Measurements from ENCODE around the gene MARCHF10.

DNA sequence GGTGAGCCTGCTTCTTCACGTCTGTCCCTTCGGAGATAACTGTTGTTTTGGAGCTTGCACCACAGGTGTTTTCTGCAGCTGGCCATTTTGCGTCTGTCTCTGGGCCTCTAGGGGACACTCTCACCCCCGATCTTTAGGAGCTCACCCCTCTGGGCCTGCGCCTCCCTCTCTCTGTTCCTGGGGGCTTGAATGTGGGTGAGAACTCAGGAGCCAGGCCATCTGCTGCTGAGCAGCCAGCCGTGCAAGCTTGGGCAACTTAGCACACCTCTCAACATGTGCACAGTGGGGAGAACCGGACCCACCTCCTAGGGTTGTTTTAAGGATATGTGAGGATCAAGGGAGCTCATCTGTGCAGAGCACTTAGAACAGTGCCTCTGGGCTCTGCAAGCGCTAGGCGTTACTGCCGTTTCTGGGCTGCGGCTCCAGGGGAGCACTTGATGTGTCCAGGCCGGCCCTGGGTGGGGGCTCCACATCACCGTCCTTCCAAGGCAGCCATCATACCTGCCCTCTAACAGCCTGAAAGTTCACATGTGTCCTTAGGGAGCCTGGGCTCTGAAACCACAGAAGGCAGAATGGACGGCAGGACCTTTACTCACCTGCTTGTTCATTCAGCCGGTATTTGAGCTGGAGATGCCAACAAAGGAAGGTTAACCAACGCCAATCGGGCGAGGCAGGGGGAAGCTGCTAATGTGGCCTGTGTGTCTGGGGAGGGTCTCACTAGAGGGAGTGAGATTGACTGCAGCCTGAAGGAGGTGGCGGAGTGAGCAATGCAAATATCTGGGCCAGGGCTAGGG is 114.3 kb downstream of the MARCHF10 start:
- no peak for TF ChIP-seq DNMT1 (IDR thresholded peaks at IDR 0.05)
- no peak for TF ChIP-seq ZNF121 (CRISPR knock-in tag; conservative IDR thresholded peaks at IDR 0.05)
- no peak for TF ChIP-seq SIN3A (IDR thresholded peaks at IDR 0.05; ENCODE audit: borderline replicate concordance in 2 of 2, control insufficient read depth in 1 of 2, low read depth in 2 of 2, low read length in 2 of 2)
- no peak for TF ChIP-seq RNF2 (IDR thresholded peaks at IDR 0.05)
- no peak for TF ChIP-seq NRF1 (conservative IDR thresholded peaks at IDR 0.05 in 1 of 2, IDR thresholded peaks at IDR 0.05 in 1 of 2)
- TF ChIP-seq ATF1 (CRISPR knock-in tag; IDR thresholded peaks at IDR 0.05), result no peak
- TF ChIP-seq ATF1 (tag; IDR thresholded peaks at IDR 0.05), result no peak
- TF ChIP-seq MCM7 (IDR thresholded peaks at IDR 0.05), result no peak
- TF ChIP-seq, protein P1, sequence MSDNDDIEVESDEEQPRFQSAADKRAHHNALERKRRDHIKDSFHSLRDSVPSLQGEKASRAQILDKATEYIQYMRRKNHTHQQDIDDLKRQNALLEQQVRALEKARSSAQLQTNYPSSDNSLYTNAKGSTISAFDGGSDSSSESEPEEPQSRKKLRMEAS (CRISPR knock-in tag; IDR thresholded peaks at IDR 0.05), result no peak
- no peak for TF ChIP-seq FOXK2 (conservative IDR thresholded peaks at IDR 0.05 in 1 of 2, IDR thresholded peaks at IDR 0.05 in 1 of 2; ENCODE audit: low read depth in 2 of 2)
- no peak for TF ChIP-seq CBX5 (IDR thresholded peaks at IDR 0.05; ENCODE audit: borderline replicate concordance, low read depth)

Measured in K562 (cell line).